NCI-H2196 treated with DMSO at 0.1 percent for 48 hours (cell line): ENCODE measurements around the gene SPATS2L.
"Not testable (repeated sequence)": the region's sequence is repeated elsewhere in the genome, so short reads cannot be mapped to it uniquely, and the experiment has no call there.

ENCODE experiments used
- DNase-seq: peaks from one replicate; lab custom pipeline; 2025; ENCODE audit not compliant: unreplicated experiment; lab: John Stamatoyannopoulos, UW

SPATS2L gene

GRCh38 chr2:200319548-200320337 lies 13.2 kb downstream of the SPATS2L start:
- no peak for DNase-seq

- DNase-seq, result no peak
Measured at GRCh38 chr2:200320344-200320743, 13.9 kb downstream of the SPATS2L start.

- DNase-seq, result no peak
Measured at GRCh38 chr2:200320991-200321390, 14.5 kb downstream of the SPATS2L start.

- DNase-seq, result no peak
Measured at GRCh38 chr2:200321780-200322534, 15.5 kb downstream of the SPATS2L start.

GRCh38 chr2:200322607-200323006 lies 16.1 kb downstream of the SPATS2L start:
- DNase-seq, result no peak

- no peak for DNase-seq
Measured at GRCh38 chr2:200324362-200324761, 17.9 kb downstream of the SPATS2L start.

GRCh38 chr2:200329384-200329783 lies 22.9 kb downstream of the SPATS2L start:
- no peak for DNase-seq

GRCh38 chr2:200329798-200330197 lies 23.3 kb downstream of the SPATS2L start:
- no peak for DNase-seq

- DNase-seq, result no peak
Measured at GRCh38 chr2:200330351-200331060, 24.0 kb downstream of the SPATS2L start.

- DNase-seq, result no peak
Measured at GRCh38 chr2:200331061-200331400, 24.5 kb downstream of the SPATS2L start.

GRCh38 chr2:200335657-200336056 lies 29.2 kb downstream of the SPATS2L start:
- no peak for DNase-seq

GRCh38 chr2:200336980-200337615 lies 30.6 kb downstream of the SPATS2L start:
- DNase-seq, result no peak

GRCh38 chr2:200337621-200338020 lies 31.1 kb downstream of the SPATS2L start:
- no peak for DNase-seq

GRCh38 chr2:200338692-200339091 lies 32.2 kb downstream of the SPATS2L start:
- no peak for DNase-seq

- DNase-seq, result no peak
Measured at GRCh38 chr2:200340508-200341224, 34.2 kb downstream of the SPATS2L start.

GRCh38 chr2:200341376-200341775 lies 34.9 kb downstream of the SPATS2L start:
- no peak for DNase-seq

- no peak for DNase-seq
Measured at GRCh38 chr2:200342235-200342634, 35.7 kb downstream of the SPATS2L start.

- DNase-seq, result no peak
Measured at GRCh38 chr2:200342654-200343053, 36.2 kb downstream of the SPATS2L start.

GRCh38 chr2:200344202-200344601 lies 37.7 kb downstream of the SPATS2L start:
- not testable (repeated sequence) for DNase-seq

GRCh38 chr2:200345975-200346374 lies 39.5 kb downstream of the SPATS2L start:
- no peak for DNase-seq

- DNase-seq, result no peak
Measured at GRCh38 chr2:200347301-200347700, 40.8 kb downstream of the SPATS2L start.
